ENCODE data around the gene MACROD2.

Gene MACROD2

DNA sequence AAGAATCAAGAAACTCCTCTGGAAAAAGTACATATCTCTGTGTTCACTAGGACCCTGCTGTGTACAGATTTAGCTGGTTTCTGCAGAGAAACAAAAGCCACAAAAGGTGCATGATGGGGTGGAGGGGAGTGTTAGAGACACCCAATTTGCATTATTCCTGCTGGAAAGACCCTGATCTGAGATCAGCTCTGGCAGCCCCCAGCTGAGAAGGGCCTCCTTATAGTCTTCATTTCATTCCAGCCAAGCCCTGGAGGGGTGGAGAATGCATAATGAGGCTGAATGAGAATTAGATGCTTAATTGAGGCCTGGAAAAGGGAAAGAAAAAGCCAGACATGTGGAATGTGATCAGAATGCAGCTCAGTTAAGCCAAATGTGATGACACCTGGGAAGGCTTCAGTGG lies 2032.4 kb downstream of the MACROD2 start:
- no peak for DNase-seq

DNA sequence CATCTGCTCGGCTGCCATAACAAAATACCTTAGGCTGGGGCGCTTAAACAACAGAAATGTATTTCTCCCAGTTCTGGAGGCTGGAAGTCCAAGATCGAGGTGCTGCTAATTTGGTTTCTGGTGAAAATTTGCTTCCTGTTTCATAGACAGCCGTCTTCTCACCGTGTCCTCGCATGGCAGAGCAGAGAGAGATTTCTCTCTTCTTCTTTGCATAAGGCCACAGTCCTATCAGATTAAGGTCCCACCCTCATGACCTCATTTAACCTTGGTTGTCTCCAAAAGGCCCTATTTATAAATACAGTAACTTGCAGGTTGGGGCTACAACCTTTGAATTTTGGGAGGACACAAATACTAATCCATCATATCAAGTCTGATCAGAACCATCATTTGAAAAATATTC lies 2033.6 kb downstream of the MACROD2 start:
- DNase-seq: no peak

DNA sequence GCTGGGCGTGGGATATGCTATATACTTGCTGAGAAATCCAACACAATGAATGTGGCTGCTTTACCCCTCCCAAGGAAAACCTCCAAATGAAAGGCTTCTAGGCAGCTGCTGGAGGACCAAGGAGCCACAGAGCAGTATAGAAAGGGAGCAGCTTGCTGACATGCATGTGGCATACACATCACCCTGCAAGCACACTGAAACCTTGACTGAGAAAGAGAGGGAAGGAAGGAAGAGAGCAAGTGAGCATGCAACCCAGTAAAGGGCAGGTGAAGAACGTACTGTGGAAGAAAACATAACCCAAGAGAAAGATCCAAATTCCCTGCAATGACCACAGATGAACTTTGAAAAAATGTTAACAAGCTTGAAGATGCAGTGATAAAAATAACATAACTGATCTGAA lies 2034.9 kb downstream of the MACROD2 start:
- DNase-seq: no peak

DNA sequence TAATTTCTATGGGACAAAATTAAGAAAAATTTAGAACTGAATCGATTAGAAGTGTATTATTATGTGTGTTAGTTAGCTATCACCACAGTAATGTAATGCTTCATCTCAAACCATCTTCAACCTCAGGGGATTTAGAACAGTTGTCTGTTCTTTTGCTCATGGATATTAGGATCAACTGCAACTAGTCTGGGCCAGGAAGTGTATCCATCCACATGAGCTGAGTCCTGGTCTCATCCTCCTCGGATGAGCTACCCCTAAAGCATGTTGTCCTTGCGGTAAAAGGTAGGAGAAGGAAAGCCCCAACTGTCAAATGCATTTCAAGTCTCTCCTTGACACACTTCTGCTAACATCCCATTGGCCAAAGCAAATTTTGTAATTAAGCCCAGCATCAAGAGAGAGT lies 2040.3 kb downstream of the MACROD2 start:
- no peak for DNase-seq

DNA sequence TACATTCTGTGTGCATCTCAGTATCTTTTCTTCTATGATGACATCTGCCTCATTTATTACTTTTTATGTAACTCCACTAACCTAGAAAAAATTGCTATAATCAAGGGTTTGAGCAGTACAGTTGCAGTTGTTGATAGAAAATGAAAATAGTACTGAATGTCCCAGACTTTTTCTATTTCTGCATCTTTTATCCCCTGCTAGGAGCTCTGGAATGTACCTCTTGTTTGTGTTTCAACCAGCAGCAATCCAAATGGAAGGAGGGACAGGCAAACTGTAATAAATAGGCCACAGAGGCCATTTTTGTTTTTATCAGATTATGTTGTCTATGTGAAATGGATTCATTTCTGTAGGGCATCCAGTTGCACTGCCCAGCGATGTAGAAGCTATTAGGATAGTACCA lies 2041.0 kb downstream of the MACROD2 start:
- no peak for DNase-seq

DNA sequence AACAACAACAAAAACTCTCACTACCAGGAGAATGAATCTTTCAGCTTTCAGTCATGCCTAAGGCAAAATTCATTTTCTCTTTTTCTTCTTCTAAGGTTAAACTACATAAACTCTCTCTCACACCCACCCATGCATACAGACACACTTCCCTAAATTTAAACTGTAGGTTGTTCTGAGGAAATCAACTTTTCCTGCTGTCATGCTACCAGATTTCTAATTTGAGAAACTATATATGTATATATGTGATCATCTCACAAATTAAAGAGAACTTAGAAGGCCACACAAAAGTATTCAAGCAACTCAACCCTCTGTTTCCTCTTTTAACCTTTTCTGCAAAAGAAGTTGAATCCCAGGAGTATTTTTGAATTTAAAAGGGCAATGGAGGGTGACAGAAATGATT lies 2045.4 kb downstream of the MACROD2 start:
- DNase-seq: no peak

DNA sequence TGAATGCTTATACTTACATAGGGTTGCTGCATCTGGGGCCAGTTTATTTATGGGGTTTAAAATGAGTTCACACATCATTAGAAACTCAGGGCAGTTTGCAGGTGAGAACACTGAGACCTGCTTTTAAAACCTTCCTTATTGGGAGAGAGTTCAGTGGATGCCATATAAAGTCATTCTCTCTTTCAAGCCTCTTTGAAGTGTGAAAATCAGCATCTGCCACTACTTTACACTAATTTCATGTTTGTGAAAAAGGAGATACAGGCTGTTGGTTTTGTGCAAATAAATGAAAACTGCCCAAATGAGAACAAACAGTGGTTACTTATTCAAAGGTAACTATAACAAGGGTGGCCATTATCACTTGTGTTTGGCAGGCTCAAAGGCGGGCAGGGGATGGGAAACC lies 2047.4 kb downstream of the MACROD2 start:
- DNase-seq: no peak

DNA sequence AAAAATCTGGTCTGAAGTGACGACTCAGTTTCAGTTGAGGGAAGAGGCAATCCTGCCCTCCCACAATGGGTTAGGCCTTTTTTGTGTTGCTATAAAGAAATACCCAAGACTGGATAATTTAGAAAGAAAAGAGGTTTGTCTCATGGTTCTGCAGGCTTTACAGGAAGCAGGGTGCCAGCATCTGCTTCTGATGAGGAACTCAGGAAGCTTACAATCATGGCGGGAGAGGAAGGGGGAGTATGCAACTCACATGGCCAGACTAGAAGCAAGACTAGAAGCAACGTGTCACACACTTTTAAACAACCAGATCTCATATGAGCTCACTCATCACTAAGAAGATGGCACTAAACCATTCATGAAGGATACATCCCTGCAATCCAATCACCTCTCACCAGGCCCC lies 2048.6 kb downstream of the MACROD2 start:
- DNase-seq: no peak

DNA sequence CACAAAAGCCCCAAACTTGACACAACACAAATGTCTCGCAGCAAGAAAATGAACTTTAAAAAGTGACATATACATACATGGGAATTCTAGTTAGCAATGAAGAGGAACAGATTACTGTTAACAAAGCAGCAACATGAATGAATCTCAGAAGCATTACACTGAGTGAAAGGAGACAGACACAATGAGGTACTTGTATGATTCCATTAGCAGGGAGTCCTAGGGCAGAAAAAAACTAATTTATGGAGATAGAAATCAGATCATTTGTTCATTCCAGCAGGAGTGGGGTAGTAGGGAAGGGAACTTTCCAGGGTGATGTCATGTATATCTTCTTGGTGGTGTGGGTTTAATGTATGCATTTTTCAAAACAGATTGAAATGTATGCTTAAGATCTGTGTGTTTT lies 2053.6 kb downstream of the MACROD2 start:
- DNase-seq: no peak

DNA sequence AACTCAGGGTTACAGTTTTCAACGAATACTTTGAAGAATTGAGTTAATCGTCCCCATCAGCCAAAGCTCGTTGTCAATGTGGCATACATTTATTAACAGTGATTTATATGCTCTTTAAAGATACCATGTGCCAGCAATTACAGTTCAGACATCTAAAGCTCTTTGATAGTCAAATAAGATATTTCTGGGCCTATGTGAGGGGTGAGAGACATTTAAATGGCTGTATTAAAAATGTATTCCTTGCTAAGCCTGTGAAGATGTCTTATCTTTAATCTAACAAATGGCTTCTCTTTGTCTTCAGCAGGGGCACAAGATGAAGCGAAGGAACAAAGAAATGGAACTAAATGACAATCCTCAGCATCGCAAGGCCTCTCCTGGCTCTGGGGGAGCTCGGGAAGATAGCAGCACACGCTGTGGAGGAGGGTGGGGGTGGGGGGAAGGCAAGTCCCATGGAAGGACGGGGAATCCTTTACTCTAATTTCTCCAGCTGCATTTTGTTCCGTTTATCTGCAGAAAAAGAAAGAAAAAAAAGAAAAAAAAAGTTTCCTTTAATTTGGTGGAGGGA lies 2054.3 kb downstream of the MACROD2 start:
- DNase-seq: no peak

DNA sequence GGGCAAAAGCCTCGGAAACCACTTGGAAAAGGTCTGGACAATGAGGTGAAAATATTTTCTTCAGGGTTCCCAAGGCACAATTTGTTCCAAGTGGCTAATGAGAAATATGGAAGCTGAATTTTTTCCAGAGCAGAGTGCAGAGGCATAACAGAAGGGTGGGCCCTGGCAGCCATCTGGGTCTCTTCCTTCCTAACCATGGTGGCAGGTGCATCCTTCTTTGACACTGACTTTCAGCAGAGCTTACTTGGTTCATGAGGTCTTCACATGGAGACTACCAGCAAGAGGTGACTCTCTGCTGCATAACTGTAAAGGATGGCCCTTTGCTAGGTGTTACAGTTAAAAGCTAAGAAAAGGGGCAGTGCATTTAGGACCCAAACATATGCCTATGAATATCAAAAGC lies 2055.1 kb downstream of the MACROD2 start:
- DNase-seq: no peak

DNA sequence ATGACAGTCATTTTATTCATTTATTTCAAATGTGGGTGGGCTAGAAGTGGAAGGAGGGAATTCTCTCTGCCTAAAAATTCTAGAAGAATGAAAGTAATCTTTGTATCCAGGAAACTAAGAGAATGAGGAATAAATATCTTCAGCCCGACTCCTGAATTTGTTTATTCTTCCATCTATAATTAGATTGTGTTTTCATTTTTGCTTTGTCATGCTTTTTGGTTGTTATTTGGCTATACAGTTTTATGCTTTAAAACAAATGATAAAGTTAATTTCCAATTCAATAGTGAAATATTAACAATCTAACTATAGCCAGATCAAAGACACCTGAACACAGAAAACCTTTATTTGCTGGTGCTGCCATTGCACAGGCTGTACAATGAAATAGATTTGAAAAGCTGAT lies 2056.7 kb downstream of the MACROD2 start:
- DNase-seq: no peak

DNA sequence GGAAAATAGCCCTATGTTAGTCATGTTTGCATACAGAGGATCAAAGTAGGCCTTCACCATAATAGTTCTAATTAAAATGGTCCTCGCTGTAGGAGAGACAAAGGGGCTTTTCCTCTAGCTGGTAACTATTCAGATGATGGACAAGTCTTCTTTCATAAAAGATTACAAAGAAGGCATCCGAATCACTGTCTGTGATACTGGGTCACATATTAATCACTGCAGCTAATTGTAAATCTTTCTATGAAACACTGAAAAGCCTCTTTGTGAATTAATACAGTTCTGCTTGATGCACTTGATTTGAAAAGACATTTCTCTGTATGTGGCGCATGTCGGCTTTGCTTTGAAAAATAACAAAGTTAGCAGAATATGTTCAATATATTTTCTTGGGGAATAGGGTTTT lies 2057.1 kb downstream of the MACROD2 start:
- DNase-seq: no peak

DNA sequence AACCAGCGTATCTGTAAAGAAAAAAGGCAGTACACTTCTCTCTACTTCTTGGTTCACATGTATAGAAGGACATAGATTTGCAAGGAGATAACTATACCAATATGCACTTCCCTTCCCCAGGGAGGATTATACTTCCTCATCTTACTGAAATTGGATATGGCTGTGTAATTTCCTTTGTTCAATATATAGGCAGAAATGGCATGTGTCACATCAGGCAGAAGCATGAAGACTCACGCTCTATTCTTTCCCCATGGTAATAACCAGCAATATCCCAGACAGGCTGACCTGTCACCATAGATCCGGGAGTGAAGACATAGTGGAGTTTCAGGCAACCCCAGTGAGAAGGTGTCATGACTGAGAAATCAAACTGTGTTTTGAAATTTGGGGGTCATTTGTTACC lies 2059.7 kb downstream of the MACROD2 start:
- no peak for DNase-seq

DNA sequence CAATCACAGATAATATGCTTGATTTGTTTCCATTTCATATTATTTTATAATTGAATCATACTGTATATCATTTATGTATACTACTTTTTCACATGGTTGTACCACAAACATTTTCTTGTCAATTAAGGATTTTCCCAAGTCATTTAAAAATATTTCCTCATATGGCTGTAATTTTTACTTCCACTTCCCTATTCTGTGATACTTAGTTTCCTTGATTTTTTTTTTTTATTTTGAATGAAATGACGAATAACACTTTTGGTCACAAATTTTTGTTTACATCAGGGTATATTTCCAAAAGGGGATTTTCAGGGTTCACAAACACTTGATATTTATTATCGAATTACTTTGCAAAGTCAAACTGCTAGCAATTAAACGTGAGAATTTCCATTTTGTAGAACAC lies 2062.3 kb downstream of the MACROD2 start:
- no peak for DNase-seq

DNA sequence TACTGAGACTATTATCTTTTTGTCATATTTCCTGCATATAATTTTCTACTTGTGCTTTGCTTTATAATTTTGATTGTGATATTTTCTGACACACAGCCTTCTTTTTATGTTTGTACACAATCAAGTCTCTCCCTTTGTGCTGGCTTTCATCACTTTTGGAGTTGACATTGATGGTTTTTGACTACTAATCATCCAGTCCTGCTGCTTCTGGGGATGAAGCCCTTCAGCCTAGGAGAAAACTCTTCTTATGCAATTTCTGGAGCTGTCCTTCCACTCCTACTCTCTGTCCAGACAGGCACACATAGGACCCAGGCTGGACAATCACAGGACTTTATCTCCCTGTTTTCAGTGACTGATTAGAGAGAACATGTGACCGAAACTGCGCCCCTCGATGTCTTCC lies 2063.0 kb downstream of the MACROD2 start:
- no peak for DNase-seq

DNA sequence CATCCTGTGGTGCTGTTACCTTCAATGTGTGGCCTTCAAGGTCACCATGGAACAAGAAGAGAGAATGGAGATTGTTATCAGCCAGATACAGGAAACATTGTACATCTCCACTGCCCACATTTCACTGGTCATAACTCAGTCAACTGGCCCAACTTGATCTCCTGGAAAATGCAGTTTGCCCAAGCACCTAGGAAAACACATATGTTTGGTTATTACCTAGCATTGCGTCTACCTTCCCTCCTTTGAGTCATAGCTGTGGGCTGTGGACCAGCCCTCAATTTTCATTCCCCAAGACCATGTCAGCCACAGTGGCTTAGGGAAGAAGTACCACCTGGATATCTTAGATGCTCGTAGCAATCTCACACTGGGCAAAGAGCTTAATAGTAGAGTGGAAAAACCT lies 2064.5 kb downstream of the MACROD2 start:
- DNase-seq: no peak

DNA sequence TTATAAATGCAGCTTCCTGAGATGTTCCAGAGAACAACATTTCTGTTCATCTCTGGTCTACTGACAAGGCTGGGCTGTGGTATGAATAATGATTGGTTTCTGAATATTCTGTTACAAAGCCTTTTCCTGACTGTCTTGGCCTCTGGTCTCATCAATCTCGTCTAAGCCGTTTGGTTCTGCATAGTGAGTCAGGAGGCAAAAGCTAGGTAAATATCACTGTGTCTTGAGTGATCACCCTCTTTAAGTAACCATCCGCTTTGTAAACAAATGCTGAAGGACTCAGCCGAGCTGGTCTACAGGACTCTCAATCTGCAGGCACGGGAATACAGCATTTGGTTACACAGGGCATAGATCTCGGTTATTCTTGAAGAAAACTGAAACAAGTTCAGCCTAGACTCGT lies 2066.0 kb downstream of the MACROD2 start:
- no peak for DNase-seq

DNA sequence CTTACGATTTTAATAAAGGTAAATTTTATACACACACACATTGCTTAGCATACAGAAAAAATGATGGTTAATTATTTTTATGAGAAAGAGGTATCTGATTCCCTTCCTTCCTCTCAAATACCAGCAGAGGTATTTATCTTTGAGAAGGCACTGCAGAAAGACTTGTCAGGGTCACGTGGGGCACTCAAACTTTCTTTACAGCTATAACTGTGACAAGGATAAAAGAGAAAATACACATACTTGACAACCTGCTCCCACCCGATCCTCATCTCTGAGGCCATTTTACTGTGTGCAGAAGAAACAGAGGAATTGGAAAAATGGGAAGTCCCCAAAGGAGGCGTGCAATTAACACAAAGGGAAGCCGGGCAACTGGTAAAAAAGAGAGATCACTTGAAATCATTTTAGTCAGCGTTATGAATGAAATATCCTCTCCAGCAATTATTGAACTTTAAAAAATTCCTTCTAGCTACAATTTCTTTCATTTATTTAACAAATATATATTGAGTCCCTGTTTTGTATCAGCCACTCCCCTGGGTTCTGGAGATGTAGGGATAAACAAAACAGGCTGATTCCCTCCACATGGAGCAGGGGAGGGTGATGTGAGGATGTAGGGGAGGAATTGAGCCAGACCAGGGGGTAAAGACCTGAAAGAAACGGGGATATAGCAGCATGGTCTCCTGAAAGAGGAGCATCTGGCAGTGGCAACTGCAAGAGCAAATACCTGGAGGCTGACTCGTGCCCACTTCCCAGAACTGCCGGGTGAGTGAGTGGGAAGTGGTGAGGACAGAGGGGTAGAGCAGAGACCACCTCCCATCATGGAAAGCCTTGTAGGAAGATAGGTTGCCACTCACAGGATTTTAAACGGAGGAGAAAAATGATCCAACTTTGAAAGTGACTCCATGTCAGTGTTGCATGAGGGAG lies 2067.6 kb downstream of the MACROD2 start:
- DNase-seq: no peak

DNA sequence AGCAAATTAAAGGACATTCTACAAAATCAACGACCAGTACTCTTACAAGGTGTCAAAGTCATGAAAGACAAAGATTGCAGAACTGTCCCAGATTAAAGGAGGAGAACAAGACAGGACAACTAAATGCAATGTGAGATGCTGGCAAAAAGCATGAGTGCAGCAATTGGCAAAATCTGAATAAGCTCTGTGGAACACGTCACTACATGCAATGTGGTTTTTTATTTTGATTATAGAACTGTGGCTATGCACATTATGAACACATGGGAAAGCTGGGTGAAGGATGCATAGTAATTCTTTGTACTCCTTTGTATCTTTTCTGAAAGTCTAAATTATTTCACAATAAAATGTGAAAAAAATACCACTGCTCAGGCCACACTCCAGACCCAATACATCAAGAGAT lies 2068.6 kb downstream of the MACROD2 start:
- no peak for DNase-seq

DNA sequence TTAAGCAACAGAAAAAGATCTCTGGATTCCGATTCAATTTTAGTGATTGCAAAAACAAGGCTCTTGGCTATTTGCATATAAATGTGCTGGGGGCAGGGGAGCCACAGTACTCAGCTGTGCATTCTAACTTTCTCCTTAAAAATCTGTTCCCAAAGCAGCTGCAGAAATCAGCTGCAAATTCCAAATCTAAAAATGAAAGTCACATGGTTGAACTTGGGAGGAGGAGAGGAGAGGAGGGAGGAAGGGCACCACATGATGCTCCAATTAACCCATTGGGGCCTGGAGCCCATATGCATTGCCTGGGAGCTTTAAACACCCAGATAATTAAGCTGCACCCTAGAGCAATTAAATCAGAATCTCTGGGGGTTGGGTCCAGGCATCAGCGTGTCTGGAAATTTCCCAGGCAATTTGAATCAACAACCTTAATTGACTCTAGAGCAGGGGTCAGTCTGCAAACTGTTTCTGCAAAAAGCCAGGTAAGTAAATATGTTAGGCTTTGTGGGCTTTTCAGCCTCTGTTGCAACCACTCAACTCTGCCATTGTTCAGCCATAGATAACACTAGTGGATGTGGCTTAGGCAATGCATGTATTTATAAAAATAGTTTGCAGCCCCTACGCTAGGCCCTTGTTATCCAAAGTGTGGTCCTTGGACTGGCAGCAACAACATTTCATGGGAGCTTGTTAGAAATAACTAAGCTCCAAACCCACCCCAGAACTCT lies 2069.8 kb downstream of the MACROD2 start:
- DNase-seq: no peak

DNA sequence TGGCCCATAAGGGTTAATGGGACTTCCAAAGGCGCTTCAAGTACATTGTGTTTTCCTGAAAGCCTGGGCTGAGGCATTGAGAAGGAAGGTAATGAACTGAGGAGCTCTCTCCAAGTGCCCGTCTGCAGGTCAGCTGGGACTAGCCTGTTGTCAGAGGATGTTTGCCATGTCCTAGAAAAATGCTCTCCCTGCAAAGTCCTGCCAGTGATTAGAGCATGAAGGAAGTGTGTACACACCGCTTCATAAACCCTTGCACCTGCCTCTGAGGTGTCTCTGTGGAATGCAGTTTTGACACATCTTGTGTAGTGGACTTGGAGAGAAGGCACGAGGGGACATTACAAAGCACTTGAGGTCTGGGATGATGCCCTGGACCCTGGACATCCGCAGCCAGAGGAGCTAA lies 2071.3 kb downstream of the MACROD2 start:
- DNase-seq: no peak

DNA sequence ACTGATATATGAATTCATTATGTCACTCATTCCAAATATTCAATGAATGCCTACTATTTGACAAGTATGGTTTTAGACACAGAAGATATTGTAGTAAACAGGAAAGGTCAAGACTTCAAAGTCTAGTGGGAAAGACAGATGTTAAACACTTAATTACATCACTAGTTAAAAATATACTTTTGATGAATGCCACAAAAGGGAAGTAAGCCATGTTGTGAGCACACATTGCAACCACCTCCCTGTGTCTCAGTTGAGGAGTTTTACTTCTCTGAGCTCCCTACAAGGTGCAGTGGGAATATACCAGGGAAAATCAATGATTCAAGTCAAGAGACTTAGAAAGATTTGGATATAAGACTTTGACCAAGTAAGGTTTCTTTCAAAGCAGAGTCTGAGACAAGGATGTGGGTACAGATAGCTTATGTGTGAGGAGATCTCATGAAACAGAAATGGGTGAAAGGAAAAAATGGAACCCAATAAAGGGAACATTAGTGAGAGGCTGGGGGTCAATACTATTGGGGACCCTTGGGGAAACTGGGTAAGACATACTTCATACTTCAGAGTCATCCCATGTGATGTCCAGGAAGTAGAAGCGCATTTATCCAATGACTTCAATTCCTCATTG lies 2074.2 kb downstream of the MACROD2 start:
- no peak for DNase-seq

DNA sequence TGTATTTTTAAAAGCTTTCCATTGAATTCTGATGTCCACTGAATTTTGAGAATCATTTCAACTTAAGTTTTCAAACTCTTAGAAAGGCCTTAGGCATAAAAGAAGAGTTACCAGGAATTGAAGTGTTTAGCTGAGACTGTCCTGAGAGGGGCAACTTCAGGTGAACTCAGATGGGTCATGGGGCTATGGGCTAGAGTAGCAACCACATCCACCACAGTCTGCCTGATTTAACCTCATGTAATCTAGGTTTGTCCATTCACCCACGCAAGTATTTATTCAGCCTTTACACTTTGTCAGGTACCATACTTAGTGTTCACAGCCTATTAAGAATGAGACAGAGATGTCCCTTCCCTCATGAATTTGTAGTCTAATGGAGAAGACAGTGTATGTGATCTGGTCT lies 2076.9 kb downstream of the MACROD2 start:
- no peak for DNase-seq
